Measurements from ENCODE around the gene NOS1.
"Not testable (repeated sequence)": the region's sequence is repeated elsewhere in the genome, so short reads cannot be mapped to it uniquely, and the experiment has no call there.

The NOS1 gene

DNA sequence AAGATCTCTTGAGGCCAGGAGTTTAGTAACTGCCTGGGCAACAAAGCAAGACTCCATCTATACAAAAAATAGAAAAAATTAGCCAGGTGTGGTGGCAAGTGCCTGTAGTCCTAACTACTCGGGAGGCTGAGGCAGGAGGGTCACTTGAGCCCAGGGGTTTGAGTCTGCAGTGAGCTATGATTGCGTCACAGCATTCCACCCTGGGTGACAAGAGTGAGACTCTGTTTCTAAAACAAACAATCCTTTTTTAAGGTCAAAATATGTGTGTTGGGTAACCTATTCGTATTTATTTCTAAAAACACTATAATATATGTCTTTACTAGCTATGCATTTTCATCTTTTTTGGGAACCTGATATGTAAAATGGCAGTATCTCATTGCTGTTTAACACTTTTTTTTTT lies 178.6 kb downstream of the NOS1 start:
- in situ Hi-C loops (cut with MboI; ENCODE audit: low pct_unique_long_range_greater_than_20kb, low sequenced_read_pairs, unreplicated experiment): no loop called here
- TF ChIP-seq, protein P1, sequence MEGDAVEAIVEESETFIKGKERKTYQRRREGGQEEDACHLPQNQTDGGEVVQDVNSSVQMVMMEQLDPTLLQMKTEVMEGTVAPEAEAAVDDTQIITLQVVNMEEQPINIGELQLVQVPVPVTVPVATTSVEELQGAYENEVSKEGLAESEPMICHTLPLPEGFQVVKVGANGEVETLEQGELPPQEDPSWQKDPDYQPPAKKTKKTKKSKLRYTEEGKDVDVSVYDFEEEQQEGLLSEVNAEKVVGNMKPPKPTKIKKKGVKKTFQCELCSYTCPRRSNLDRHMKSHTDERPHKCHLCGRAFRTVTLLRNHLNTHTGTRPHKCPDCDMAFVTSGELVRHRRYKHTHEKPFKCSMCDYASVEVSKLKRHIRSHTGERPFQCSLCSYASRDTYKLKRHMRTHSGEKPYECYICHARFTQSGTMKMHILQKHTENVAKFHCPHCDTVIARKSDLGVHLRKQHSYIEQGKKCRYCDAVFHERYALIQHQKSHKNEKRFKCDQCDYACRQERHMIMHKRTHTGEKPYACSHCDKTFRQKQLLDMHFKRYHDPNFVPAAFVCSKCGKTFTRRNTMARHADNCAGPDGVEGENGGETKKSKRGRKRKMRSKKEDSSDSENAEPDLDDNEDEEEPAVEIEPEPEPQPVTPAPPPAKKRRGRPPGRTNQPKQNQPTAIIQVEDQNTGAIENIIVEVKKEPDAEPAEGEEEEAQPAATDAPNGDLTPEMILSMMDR (IDR thresholded peaks at IDR 0.05; ENCODE audit: extremely low read depth, insufficient read depth, missing control alignments): no peak
- DNase-seq (ENCODE audit: low spot score): no peak

DNA sequence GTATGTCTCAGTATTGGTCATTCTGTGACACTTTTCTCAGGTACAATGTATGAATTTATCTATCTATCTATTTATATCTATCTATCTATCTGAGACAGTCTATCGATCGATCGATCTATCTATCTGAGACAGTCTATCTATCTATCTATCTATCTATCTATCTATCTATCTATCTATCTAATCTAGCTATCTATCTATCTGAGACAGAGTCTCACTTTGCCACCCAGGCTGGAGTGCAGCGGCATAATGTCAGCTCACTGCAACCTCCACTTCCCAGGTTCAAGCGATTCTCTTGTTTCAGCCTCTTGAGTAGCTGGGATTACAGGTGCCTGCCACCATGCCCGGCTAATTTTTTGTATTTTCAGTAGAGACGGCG lies 180.0 kb downstream of the NOS1 start:
- DNase-seq (ENCODE audit: low spot score); in situ Hi-C loops (cut with MboI; ENCODE audit: low pct_unique_long_range_greater_than_20kb, low sequenced_read_pairs, unreplicated experiment): not testable (repeated sequence)

DNA sequence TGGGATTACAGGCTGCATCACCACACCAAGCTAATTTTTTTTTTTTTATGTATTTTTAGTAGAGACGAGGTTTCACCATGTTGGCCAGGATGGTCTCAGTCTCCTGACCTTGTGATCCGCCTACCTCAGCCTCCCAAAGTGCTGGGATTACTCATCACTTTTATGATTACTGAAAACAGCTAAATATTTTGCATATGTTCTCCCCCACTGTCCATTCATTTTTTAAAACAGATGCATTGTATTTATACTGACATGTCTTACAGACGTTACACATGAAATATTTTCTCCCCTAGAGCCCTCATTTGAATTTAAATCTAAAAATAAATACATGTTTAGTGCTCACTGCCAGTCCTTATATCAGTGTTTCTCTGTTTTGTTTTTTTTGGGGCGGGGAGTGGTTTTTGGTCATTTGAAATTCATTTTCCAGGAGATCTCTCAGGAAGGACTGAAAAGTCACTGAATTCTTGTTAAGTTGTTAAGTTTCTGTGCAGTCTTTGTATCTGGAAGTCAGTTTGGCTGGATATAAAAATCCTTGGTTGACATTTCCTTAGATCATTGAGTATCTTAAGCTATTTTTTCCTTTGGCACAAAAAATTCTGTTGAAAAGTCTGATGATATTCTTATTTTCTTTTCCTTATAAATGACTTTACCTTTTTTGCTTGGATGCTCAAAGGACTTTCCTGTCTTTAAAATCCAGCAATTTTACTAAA lies 180.5 kb downstream of the NOS1 start:
- no peak for DNase-seq (ENCODE audit: low spot score)
- in situ Hi-C loops (cut with MboI; ENCODE audit: low pct_unique_long_range_greater_than_20kb, low sequenced_read_pairs, unreplicated experiment): no loop called here

DNA sequence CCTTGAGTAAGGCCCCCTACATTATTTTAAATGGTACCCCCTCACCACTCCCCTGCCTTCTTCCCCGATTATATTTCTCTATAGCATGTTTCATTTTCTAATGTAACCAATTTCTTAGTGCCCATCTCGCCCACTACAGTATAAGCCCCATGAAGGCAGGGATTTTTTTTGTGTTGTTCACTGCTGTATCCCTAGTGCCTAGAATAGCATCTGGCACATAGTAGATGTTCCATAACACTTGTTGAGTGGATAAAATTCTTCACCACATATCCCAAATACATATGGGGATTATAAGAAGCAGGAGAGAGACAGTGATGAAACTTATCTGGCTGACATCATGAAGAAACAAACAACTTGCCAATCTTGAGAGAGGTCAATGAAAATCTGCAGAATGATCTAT lies 182.7 kb downstream of the NOS1 start:
- in situ Hi-C loops (cut with MboI; ENCODE audit: low pct_unique_long_range_greater_than_20kb, low sequenced_read_pairs, unreplicated experiment): no loop called here
- no peak for DNase-seq (ENCODE audit: low spot score)
- TF ChIP-seq, protein P1 (IDR thresholded peaks at IDR 0.05; ENCODE audit: extremely low read depth, insufficient read depth, missing control alignments): no peak

More for the DNA sequence above, 180.5 kb downstream of the NOS1 start:
- TF ChIP-seq, protein P1 (IDR thresholded peaks at IDR 0.05; ENCODE audit: extremely low read depth, insufficient read depth, missing control alignments): no peak

DNA sequence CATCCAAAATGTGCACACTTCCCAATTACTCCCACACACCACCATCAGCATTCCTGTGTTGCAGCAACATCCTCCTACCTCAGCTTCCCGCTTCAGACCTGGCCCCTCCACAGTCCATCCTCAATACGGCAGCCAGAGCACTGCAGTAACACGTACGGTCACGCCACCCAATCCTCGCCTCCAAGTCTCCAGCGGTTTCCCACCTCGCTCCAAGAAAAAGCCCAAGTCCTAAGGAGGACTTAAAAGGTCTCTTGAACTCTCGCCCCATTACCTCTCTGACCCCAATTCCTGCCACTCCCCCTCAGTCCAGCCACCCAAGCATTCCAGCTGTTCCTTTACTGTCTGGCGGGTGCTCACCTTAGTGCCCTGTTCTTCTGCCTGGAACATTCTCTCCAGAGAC lies 183.1 kb downstream of the NOS1 start:
- DNase-seq (ENCODE audit: low spot score): no peak
- TF ChIP-seq, protein P1 (IDR thresholded peaks at IDR 0.05; ENCODE audit: extremely low read depth, insufficient read depth, missing control alignments): no peak
- in situ Hi-C loops (cut with MboI; ENCODE audit: low pct_unique_long_range_greater_than_20kb, low sequenced_read_pairs, unreplicated experiment): no loop called here

DNA sequence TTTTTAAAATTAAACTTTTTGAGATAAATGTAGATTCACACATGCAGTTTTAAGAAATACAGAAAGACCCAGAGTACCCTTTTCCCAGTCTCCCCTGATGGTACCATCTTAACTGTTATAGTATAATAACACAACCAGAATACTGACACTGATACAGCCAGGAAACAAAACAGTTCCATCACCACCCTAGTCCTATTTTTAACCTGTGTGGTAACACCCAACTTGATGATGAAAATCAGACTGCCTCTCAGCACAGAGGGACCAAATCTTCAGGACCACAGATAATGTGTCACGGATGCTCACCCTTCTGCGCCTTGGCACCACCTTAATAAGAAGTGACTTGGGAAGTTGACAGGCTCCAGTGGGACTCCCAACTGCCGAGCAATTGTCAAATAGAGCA lies 189.3 kb downstream of the NOS1 start:
- TF ChIP-seq, protein P1 (IDR thresholded peaks at IDR 0.05; ENCODE audit: extremely low read depth, insufficient read depth, missing control alignments): no peak
- in situ Hi-C loops (cut with MboI; ENCODE audit: low pct_unique_long_range_greater_than_20kb, low sequenced_read_pairs, unreplicated experiment): no loop called here
- no peak for DNase-seq (ENCODE audit: low spot score)

DNA sequence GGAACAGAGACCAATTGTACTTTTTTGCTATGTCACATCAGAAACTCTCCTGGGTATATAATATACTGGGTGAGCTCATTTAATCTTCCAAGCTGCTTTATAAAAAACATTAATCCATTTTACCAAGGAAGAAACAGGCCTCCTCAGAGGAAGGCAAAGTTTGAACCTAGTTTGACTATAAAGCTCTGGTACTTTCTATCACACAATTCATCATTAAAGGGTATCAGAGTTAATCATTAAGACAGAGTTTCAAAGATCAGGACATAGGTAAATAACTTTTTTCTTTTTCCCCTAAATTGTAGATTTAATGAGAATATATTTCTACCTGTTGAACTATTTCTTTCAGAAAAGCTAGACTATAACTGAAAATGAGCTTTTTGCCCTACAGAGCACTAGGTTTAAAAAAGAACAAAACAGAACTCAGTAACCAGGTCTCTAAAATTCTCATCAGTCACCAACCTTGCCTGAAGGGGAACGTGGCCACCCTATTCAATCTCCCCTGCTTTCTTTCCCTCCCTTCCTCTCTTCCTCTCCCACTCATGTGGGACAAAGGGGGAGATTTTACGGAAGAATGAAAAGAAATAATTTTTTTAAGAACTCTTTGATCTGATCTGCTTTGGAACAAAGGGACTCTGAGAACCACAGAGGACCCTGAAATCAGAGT lies 189.8 kb downstream of the NOS1 start:
- TF ChIP-seq, protein P1 (IDR thresholded peaks at IDR 0.05; ENCODE audit: extremely low read depth, insufficient read depth, missing control alignments): no peak

More for the DNA sequence above, 189.8 kb downstream of the NOS1 start:
- DNase-seq (ENCODE audit: low spot score): no peak
- in situ Hi-C loops (cut with MboI; ENCODE audit: low pct_unique_long_range_greater_than_20kb, low sequenced_read_pairs, unreplicated experiment): no loop called here
